ENCODE data around the gene MYO18B. TPM values are rescaled to one million over a fixed set of nuclear protein-coding genes. Genes with fewer than 3 reads are reported as not detected.

Gene MYO18B
- total and polyA plus RNA-seq, 2 of the 8 experiments (the other 6 are each of a cell fraction or from before 2014, with no cell fraction given) = 0.62 to 0.78 TPM

- no peaks in the 10 kb centered on the region for H3K36me3 ChIP-seq (ENCODE audit: control insufficient read depth in 2 of 4, insufficient read depth in 4 of 4, low read length in 3 of 4)
- H3K4me2 ChIP-seq (ENCODE audit: insufficient read depth in 1 of 2, low read depth in 2 of 2, low read length in 2 of 2) = no peak overlapping the region
- H3K27me3 ChIP-seq (replicated peaks in 1 of 4; ENCODE audit: control insufficient read depth in 3 of 4, extremely low read depth in 1 of 4, insufficient read depth in 3 of 4, low read length in 3 of 4) = no peaks in the 10 kb centered on the region
- H2AFZ ChIP-seq (ENCODE audit: low read length) = no peak overlapping the region
- no peaks in the 10 kb centered on the region for H3K4me1 ChIP-seq (replicated peaks in 1 of 4; ENCODE audit: control insufficient read depth in 3 of 4, insufficient read depth in 4 of 4, low read length in 3 of 4)
- no peak overlapping the region for H3K27ac ChIP-seq (ENCODE audit: low read depth, low read length)
- WGBS, 2 experiments (ENCODE audit: extremely low coverage in 1 of 2, insufficient coverage in 1 of 2, insufficient read length in 1 of 2, insufficient replicate concordance in 2 of 2, low coverage in 1 of 2, low lambda C conversion rate in 2 of 2, missing lambda C conversion rate in 1 of 2) = 94% methylated on average over 12 of the region's 13 CpGs; no CpG with 5 or more reads in 1 of the 2 experiments
- DNase-seq (ENCODE audit: low read depth in 1 of 2, low spot score in 2 of 2) (no peak), FAIRE-seq (no peak)
- H3K9me3 ChIP-seq (ENCODE audit: insufficient read depth in 2 of 2, low read depth in 1 of 2, low read length in 1 of 2) = no peaks in the 10 kb centered on the region
- H2BK12ac ChIP-seq (ENCODE audit: low read depth, low read length) = no peak overlapping the region
- ChIA-PET CTCF (ENCODE audit: partially characterized antibody) (interaction anchor here (1.0 to 2.8 kb wide), 3 partner anchors 317 to 551 kb away, joined by 3 to 6 read pairs (median 3); no protein-coding TSS in a partner anchor), POLR2A (ENCODE audit: partially characterized antibody) (no interaction called here)
- no peak overlapping the region for H3K9ac ChIP-seq (replicated peaks in 1 of 4; ENCODE audit: extremely low read depth in 1 of 4, low read depth in 3 of 4, low read length in 3 of 4)
- H4K5ac ChIP-seq (ENCODE audit: insufficient read length, low read depth, low read length) = no peak overlapping the region
- no peaks in the 10 kb centered on the region for H3K23me2 ChIP-seq (ENCODE audit: low read depth, low read length)
- H3K79me1 ChIP-seq (ENCODE audit: low read depth, low read length) = no peaks in the 10 kb centered on the region
- H2AK5ac ChIP-seq (ENCODE audit: low read depth, low read length) = no peak overlapping the region
- H2BK20ac ChIP-seq (ENCODE audit: low read length) = no peak overlapping the region
- no peak overlapping the region for H2BK120ac ChIP-seq (replicated peaks; ENCODE audit: low read depth, low read length)
- no peak overlapping the region for H3K4ac ChIP-seq (replicated peaks; ENCODE audit: insufficient read length, low read depth, low read length)
- no peak overlapping the region for H3K4me3 ChIP-seq (ENCODE audit: extremely low read depth in 1 of 4, insufficient read depth in 2 of 4, low read depth in 3 of 4, low read length in 4 of 4)
- H3K14ac ChIP-seq (ENCODE audit: insufficient read length) = no peak overlapping the region
- H4K8ac ChIP-seq (ENCODE audit: extremely low read depth, insufficient read depth, low read length) = no peak overlapping the region
- no peak overlapping the region for H3K56ac ChIP-seq (replicated peaks; ENCODE audit: insufficient read length, low read depth, low read length)
- H3K79me2 ChIP-seq (ENCODE audit: control insufficient read depth in 1 of 2, insufficient read depth in 2 of 2, low read length in 2 of 2) = no peaks in the 10 kb centered on the region
- no peak overlapping the region for H2BK15ac ChIP-seq (ENCODE audit: low read length)
- no peak overlapping the region for H3K23ac ChIP-seq (ENCODE audit: insufficient read length)
- no peak overlapping the region for H2BK5ac ChIP-seq (ENCODE audit: low read depth, low read length)
- no peak overlapping the region for H4K91ac ChIP-seq (replicated peaks; ENCODE audit: insufficient read length, low read length)
- no peaks in the 10 kb centered on the region for H4K20me1 ChIP-seq (replicated peaks in 1 of 2; ENCODE audit: control insufficient read depth in 1 of 2, insufficient read depth in 2 of 2, low read length in 2 of 2)
- no peak overlapping the region for H3K18ac ChIP-seq (ENCODE audit: extremely low read depth, low read length)
- TF ChIP-seq BCL11A (IDR thresholded peaks at IDR 0.05; ENCODE audit: low read depth in 2 of 2, low read length in 2 of 2) = no peak
- TF ChIP-seq SUZ12 (IDR thresholded peaks at IDR 0.05; ENCODE audit: low read length) = no peak
- TF ChIP-seq E2F6 (IDR thresholded peaks at IDR 0.05) = no peak
- no peak for TF ChIP-seq RAD21 (IDR thresholded peaks at IDR 0.05 in 1 of 2, conservative IDR thresholded peaks at IDR 0.05 in 1 of 2; ENCODE audit: low read depth in 2 of 2, low read length in 2 of 2)
- no peak for TF ChIP-seq PHF8 (conservative IDR thresholded peaks at IDR 0.05; ENCODE audit: low read depth, low read length)
- TF ChIP-seq SP4 (IDR thresholded peaks at IDR 0.05; ENCODE audit: low read length) = no peak
- no peak for TF ChIP-seq TAF7 (optimal IDR thresholded peaks at IDR 0.05; ENCODE audit: borderline replicate concordance, low read depth, low read length)
- TF ChIP-seq MAX (IDR thresholded peaks at IDR 0.05) = no peak
- TF ChIP-seq GTF2F1 (IDR thresholded peaks at IDR 0.05; ENCODE audit: borderline replicate concordance, low read depth, low read length) = no peak
- TF ChIP-seq JUND (IDR thresholded peaks at IDR 0.05; ENCODE audit: low read length) = no peak
- no peak for TF ChIP-seq MAFK (IDR thresholded peaks at IDR 0.05; ENCODE audit: low read depth, low read length)
- TF ChIP-seq SRF (IDR thresholded peaks at IDR 0.05; ENCODE audit: low read depth, low read length) = no peak
Observed at GRCh38 chr22:25779890-25780289, 37.9 kb downstream of the MYO18B start.
